Caco-2 (cell line): Measurements from ENCODE around the gene EXOC6. TPM values are rescaled to one million over a fixed set of nuclear protein-coding genes. Genes with fewer than 3 reads are reported as not detected.

Experiments used
- BruUV-seq: library from RNA; stranded (reverse); fragments of 400-500 nt; replicated peaks from 2 replicates; lab custom pipeline; 2021; lab: Mats Ljungman, UMichigan
- CTCF ChIA-PET: fragments of 300-600 bp; sonication (Branson Sonifier 250); formaldehyde crosslinking; loops from one replicate; lab custom pipeline; 2022; ENCODE audit warnings: antibody characterized with exemption; lab: Charles Lee
- POLR2A ChIA-PET: fragments of 300-600 bp; sonication (Branson Sonifier 250); formaldehyde crosslinking; loops from one replicate; lab custom pipeline; 2022; ENCODE audit warnings: antibody characterized with exemption; lab: Charles Lee
- DNase-seq, 2 experiments: peaks; one replicate each; pipeline versions ENCODE4 v3.0.0 to v3.0.0-alpha.2; 2020 to 2022
- H3K27me3 ChIP-seq: replicated peaks from 2 replicates; pipeline ENCODE4 v1.6.0; 2011; ENCODE audit warnings: low read length; ENCODE audit not compliant: control insufficient read depth, insufficient read depth
- H3K36me3 ChIP-seq: 2 replicates; pipeline ENCODE4 v1.5.1; 2011; ENCODE audit warnings: low read length; ENCODE audit not compliant: control insufficient read depth, insufficient read depth
- H3K4me1 ChIP-seq: fragments of 250-450 bp; sonication (Bioruptor Pico); 2 replicates; pipeline ENCODE4 v1.5.1; 2020; ENCODE audit warnings: mild to moderate bottlenecking
- H3K4me3 ChIP-seq: 2 replicates; pipeline ENCODE4 v1.5.1; 2011; ENCODE audit warnings: low read depth, mild to moderate bottlenecking, control low read depth, low read length
- H3K9me3 ChIP-seq: fragments of 250-450 bp; sonication (Bioruptor Pico); 2 replicates; pipeline ENCODE4 v1.5.1; 2020; ENCODE audit warnings: mild to moderate bottlenecking, moderate library complexity
- H3K27ac Mint-ChIP-seq: one replicate; pipeline ENCODE4 v1.8.0; 2022; ENCODE audit warnings: mixed read lengths; ENCODE audit not compliant: unreplicated experiment
- H3K27me3 Mint-ChIP-seq: one replicate; pipeline ENCODE4 v1.8.0; 2022; ENCODE audit warnings: mixed read lengths; ENCODE audit not compliant: insufficient read depth, unreplicated experiment
- H3K36me3 Mint-ChIP-seq: one replicate; pipeline ENCODE4 v1.8.0; 2022; ENCODE audit warnings: mild to moderate bottlenecking, mixed read lengths; ENCODE audit not compliant: insufficient read depth, unreplicated experiment
- H3K4me1 Mint-ChIP-seq: one replicate; pipeline ENCODE4 v1.8.0; 2022; ENCODE audit warnings: low read depth, mixed read lengths; ENCODE audit not compliant: unreplicated experiment
- H3K4me3 Mint-ChIP-seq: one replicate; pipeline ENCODE4 v1.8.0; 2022; ENCODE audit warnings: mild to moderate bottlenecking, moderate library complexity, mixed read lengths; ENCODE audit not compliant: unreplicated experiment
- H3K9me3 Mint-ChIP-seq: one replicate; pipeline ENCODE4 v1.8.0; 2022; ENCODE audit warnings: mixed read lengths; ENCODE audit not compliant: unreplicated experiment
- intact Hi-C: fragments of 100-400 bp; cut with micrococcal nuclease; formaldehyde crosslinking; loops from one replicate; pipeline ENCODE4 v1.10.0; 2022; ENCODE audit not compliant: unreplicated experiment
- total RNA-seq: library from RNA; stranded (reverse); gene quantifications from 2 replicates; pipeline ENCODE4 v1.2.3, GENCODE V29; 2022
- TF ChIP-seq, protein P1 (sequence below), 2 experiments: fragments of 200-600 bp in 1 of 2; IDR thresholded peaks; 1 replicate in 1 of 2; 2 replicates in 1 of 2; pipeline versions ENCODE4 v1.5.1 to v1.8.0; 2011 to 2022; ENCODE audit warnings: antibody characterized with exemption in 1 of 2, control low read depth in 1 of 2, inconsistent platforms in 1 of 2, low read depth in 1 of 2, low read length in 1 of 2, mild to moderate bottlenecking in 1 of 2, moderate library complexity in 1 of 2; ENCODE audit not compliant: insufficient read depth in 1 of 2, severe bottlenecking in 1 of 2, unreplicated experiment in 1 of 2

The EXOC6 gene
- total RNA-seq, 1 experiment from 2014 or later: 12.5 TPM

- CTCF ChIA-PET: interaction anchor here (0.6 kb wide), 1 partner anchor 16 kb away, joined by 3 read pairs; no protein-coding TSS in a partner anchor
- H3K27ac Mint-ChIP-seq: no peak overlapping the region
- no TSS peak for BruUV-seq
These were observed 242.3 kb downstream of the EXOC6 start for GRCh38 chr10:93090619-93091018.

GRCh38 chr10:93091960-93092359 lies 243.6 kb downstream of the EXOC6 start:
- no peak overlapping the region for H3K4me3 ChIP-seq
- peaks cover 4% of the 10 kb centered on the region; the same call in 1 of the 2 replicates for H3K4me1 ChIP-seq
- no peaks in the 10 kb centered on the region for H3K27me3 ChIP-seq
- H3K4me1 Mint-ChIP-seq: no peaks in the 10 kb centered on the region
- no peaks in the 10 kb centered on the region for H3K36me3 ChIP-seq
- H3K27ac Mint-ChIP-seq: no peak overlapping the region
- DNase-seq: no peak
- no peaks in the 10 kb centered on the region for H3K9me3 ChIP-seq
- TF ChIP-seq, protein P1, sequence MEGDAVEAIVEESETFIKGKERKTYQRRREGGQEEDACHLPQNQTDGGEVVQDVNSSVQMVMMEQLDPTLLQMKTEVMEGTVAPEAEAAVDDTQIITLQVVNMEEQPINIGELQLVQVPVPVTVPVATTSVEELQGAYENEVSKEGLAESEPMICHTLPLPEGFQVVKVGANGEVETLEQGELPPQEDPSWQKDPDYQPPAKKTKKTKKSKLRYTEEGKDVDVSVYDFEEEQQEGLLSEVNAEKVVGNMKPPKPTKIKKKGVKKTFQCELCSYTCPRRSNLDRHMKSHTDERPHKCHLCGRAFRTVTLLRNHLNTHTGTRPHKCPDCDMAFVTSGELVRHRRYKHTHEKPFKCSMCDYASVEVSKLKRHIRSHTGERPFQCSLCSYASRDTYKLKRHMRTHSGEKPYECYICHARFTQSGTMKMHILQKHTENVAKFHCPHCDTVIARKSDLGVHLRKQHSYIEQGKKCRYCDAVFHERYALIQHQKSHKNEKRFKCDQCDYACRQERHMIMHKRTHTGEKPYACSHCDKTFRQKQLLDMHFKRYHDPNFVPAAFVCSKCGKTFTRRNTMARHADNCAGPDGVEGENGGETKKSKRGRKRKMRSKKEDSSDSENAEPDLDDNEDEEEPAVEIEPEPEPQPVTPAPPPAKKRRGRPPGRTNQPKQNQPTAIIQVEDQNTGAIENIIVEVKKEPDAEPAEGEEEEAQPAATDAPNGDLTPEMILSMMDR (IDR thresholded peaks at IDR 0.05; ENCODE audit: insufficient read depth in 1 of 2, low read depth in 1 of 2, low read length in 1 of 2, severe bottlenecking in 1 of 2, unreplicated experiment in 1 of 2): no peak
- H3K9me3 Mint-ChIP-seq: peaks cover 11% of the 10 kb centered on the region
- H3K4me3 Mint-ChIP-seq: no peak overlapping the region
- H3K27me3 Mint-ChIP-seq: no peaks in the 10 kb centered on the region
- ChIA-PET CTCF (no interaction called here), POLR2A (no interaction called here)
- intact Hi-C loops: no loop called here
- H3K36me3 Mint-ChIP-seq: no peaks in the 10 kb centered on the region
- BruUV-seq: no TSS peak

More at GRCh38 chr10:93090619-93091018, 242.3 kb downstream of the EXOC6 start:
- H3K27me3 Mint-ChIP-seq: no peaks in the 10 kb centered on the region
- TF ChIP-seq, protein P1 (IDR thresholded peaks at IDR 0.05; ENCODE audit: insufficient read depth in 1 of 2, low read depth in 1 of 2, low read length in 1 of 2, severe bottlenecking in 1 of 2, unreplicated experiment in 1 of 2): no peak
- no peaks in the 10 kb centered on the region for H3K27me3 ChIP-seq
- H3K4me1 Mint-ChIP-seq: no peaks in the 10 kb centered on the region
- H3K4me3 ChIP-seq: no peak overlapping the region
- POLR2A ChIA-PET: no interaction called here
- no peak overlapping the region for H3K4me3 Mint-ChIP-seq
- peaks cover 11% of the 10 kb centered on the region for H3K9me3 Mint-ChIP-seq
- no peaks in the 10 kb centered on the region for H3K36me3 ChIP-seq
- H3K9me3 ChIP-seq: no peaks in the 10 kb centered on the region
- H3K4me1 ChIP-seq: no peaks in the 10 kb centered on the region
- H3K36me3 Mint-ChIP-seq: no peaks in the 10 kb centered on the region
- intact Hi-C loops: no loop called here
- DNase-seq: no peak

DNA sequence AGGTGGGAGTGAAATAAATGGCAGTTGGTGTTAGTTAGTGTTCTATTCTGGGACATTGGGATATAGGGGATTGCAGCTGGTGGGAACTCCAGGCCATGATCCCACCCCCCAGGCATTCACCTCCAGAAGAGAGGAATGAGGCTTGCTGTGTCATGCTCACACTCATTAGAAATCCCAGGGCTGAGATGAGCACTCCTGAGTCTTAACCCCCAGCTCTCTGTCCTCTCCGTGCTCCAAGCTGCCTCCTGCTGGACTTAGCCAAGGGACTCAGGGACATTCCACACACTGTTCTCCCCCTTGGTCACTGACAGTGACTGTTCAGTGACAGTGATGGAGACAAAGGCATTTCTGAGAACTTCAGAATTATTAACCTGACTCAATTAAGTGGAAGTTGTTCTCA lies 246.9 kb downstream of the EXOC6 start:
- H3K36me3 Mint-ChIP-seq: no peaks in the 10 kb centered on the region
- peaks cover 11% of the 10 kb centered on the region for H3K9me3 Mint-ChIP-seq
- peaks cover 7% of the 10 kb centered on the region for H3K4me1 Mint-ChIP-seq
- no peak overlapping the region for H3K4me3 ChIP-seq
- POLR2A ChIA-PET: no interaction called here
- CTCF ChIA-PET: no interaction called here
- no peaks in the 10 kb centered on the region for H3K36me3 ChIP-seq
- intact Hi-C loops: no loop called here
- peaks cover 9% of the 10 kb centered on the region; the same call in 1 of the 2 replicates for H3K4me1 ChIP-seq
- no peak for DNase-seq
- TF ChIP-seq, protein P1 (IDR thresholded peaks at IDR 0.05; ENCODE audit: insufficient read depth in 1 of 2, low read depth in 1 of 2, low read length in 1 of 2, severe bottlenecking in 1 of 2, unreplicated experiment in 1 of 2): no peak
- BruUV-seq: no TSS peak
- H3K27me3 ChIP-seq: no peaks in the 10 kb centered on the region
- H3K9me3 ChIP-seq: no peaks in the 10 kb centered on the region
- H3K4me3 Mint-ChIP-seq: no peak overlapping the region
- H3K27ac Mint-ChIP-seq: no peak overlapping the region
- H3K27me3 Mint-ChIP-seq: no peaks in the 10 kb centered on the region
